ENCODE measurements around the gene THOC3.
"Not testable (repeated sequence)": the region's sequence is repeated elsewhere in the genome, so short reads cannot be mapped to it uniquely, and the experiment has no call there.

The THOC3 gene, protein sequence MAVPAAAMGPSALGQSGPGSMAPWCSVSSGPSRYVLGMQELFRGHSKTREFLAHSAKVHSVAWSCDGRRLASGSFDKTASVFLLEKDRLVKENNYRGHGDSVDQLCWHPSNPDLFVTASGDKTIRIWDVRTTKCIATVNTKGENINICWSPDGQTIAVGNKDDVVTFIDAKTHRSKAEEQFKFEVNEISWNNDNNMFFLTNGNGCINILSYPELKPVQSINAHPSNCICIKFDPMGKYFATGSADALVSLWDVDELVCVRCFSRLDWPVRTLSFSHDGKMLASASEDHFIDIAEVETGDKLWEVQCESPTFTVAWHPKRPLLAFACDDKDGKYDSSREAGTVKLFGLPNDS

DNA sequence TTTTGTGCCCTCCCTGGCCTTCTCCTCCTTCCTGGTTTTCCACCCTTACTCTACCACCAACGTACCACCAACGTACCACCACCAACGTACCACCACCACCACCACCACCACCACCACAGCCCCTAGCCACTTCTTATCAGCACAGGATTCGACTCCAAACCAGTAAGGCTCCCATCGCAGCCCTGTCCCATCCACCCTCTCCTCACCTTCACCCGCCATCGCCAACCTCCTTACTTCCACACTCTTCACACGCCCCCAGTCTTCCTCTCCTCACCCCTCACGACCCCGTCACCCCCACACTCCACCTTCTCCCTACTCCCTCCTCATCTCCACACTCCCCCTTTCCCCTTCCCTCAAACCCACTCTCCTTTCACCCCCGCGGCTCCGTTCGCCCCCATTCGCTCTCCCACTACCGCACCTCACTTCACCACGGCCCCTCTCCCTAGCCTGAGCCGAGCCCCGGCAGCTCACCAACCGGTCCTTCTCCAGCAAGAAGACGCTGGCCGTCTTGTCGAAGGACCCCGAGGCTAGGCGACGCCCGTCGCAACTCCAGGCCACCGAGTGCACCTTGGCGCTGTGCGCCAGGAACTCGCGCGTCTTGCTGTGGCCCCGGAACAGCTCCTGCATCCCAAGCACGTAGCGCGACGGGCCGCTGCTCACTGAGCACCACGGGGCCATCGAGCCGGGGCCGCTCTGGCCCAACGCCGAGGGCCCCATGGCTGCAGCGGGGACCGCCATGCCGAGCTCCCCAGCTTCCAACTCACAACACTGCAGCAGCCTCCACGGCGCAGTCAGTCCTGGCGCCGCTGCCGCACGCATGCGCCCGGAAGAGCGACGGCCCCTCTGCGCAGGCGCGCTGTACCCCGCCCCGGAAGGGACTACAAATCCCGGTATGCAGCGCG, at the start of gene THOC3:
TSS of gene THOC3 (minus strand) at position 845 of the 902 bp plus-strand sequence. CDS start at position 738, 107 bp downstream.
- DNase-seq = not testable (repeated sequence)

DNA sequence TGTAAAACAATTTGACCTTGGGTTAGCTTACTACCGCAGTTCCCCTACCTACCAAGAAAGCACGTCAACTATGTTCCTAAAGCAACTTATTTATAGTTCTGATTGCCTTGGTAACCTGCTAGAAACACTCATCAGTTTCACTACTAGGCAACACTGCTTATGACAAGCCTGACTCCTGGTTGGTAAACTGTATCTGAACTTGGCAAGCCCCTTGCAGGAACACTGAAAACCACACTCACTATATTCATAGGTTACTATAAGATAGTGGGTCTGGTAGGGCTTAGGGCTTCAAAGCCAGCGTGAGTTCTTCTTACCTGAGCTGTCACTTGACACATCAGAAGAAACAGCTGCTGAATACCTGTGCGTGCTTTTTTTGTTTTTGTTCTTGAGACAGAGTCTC, 49.2 kb upstream of the THOC3 start:
- not testable (repeated sequence) for DNase-seq

DNA sequence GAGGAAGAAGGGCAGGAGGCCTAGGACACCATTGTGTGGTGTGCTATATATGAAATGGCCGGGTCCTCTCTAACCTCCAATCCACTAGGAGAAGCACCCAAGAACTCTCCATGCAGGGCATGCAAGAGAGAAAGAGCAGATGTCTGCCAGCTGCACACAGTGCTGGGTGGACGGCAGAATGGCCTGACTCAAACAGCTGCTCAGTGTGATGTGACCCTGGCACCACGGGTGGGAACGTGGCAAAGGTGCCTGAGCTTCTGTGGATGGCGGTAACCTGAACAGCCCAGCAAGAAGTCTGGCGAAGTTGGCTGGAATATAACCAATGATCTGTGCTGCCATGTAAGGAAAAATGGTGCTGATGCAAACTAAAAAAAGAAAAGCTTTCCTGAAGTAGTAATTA, 46.2 kb upstream of the THOC3 start:
- not testable (repeated sequence) for DNase-seq

DNA sequence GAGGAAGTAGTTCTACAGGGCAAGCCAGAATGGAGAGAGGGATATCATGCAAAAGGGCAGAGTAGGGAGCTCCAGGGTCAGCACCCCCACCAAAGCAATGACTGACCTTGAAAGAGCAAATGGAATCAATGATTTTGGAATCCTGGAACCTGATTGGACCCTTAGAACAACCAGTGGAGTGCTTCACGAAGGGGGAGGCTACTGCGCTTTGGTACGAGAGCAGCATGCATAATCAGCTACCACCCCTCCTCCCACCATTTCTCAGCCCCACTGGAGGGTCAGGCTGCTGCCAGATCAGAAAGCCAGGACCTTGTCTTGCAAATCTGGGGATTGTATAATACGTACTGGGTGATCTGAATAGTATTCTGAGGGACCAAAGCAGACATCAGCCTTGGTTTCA, 43.0 kb upstream of the THOC3 start:
- not testable (repeated sequence) for DNase-seq

DNA sequence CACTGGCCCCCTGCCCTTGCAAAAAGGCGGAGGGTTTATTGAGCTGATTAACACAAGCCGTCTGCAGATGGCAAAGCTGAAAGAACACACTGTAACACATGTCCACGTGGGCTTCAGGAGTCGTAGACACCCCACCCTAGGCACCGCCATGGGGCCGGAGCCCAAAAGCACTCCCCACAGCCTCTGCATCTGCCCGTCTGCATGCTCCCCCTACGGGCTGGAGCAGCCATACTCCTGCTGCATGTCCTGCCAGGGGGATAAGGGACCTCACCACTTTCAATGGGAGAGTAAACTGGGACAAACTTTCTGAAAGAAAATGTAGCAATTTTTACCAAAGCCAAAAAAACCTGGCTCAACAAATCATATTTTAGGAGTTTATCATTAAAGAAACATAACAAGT, 42.1 kb upstream of the THOC3 start:
- DNase-seq = not testable (repeated sequence)

DNA sequence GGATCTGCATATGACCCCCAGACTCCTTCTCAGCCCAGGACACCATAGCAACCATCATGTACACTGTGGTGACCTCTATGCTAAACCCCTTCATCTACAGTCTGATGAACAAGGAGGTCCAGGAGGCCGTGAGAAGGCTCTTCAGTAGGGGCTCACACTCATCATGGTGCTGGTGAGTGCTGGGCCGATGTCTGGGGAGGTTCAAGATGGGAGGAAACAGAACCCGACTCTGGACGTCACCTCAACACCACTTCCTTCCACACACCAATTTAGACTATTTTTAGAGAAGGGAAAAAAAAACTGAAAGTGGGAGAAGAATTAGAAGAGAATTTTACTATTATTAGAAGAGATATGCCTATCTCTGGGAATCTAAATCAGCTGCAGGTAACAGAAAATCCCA, 39.1 kb upstream of the THOC3 start:
- not testable (repeated sequence) for DNase-seq

DNA sequence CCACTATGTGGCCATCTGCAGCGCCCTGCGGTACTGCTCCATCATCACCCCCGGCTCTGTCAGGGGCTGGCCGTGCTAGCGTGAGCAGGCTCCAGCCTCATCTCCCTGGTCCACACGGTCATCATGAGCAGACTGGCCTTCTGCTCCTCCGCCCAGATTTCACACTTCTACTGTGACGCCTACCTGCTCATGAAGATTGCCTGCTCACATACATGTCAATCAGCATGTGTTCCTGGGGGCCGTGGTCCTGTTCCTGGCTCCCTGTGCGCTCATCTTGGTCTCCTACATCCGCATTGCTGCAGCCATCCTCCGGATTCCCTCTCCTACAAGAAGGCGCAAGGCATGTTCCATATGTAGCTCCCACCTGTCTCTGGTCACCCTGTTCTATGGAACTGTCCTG, 38.7 kb upstream of the THOC3 start:
- DNase-seq = not testable (repeated sequence)

DNA sequence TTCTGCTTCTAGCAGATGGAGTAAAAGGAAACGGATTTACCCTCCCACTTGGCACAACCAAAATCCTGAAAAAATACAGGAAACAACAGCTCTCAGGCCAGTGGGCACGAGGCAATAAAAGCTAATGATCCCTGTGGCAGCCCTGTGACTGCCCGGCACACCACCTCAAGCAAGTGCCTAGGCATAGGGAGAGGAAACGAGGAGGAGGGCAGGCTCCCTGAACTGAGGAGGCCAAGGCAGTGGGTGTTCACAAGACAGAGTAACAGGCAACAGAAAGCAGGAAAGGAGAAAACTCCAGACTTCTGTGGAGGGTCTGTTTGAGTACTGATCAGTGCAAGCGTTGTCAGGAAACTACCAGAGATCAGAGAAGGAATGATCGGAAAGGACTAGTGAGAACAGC, 29.9 kb upstream of the THOC3 start:
- not testable (repeated sequence) for DNase-seq

DNA sequence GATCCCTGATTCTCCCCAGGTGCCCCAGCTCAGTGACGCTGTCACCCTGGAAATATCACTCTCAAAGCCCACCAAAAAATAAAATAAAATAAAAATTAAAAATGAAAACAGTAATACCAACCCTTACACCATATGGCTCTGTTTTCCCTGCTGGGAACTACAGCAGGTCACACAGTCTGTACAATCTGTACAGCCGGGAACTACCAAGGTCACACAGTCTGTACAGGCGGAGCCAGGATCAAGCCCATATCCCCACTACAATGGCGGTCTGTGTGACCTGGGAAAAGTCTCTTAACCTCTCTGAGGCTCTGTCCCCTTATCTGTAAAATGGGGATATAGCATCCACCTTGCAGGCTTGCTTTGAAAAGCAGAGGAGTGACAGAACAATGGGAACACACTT, 29.4 kb upstream of the THOC3 start:
- DNase-seq = not testable (repeated sequence)

DNA sequence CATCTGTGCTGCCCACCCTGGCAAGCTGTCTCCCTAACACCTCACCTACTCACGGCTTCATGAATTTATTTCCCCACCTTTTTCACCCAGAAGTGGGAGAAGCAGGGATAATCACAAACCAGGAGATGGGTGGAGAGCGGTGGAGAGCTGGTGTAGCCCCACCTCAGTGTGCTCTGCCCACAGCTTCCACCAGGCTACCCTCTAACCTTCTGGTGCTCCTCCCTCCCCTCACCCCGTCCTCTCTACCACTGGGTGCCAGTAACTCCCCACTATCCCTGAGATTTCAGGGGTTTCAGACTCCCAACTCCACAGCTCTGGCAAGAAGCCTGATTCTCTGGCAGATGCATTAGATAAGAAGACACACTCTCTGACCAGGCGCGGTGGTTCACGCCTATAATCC, 28.7 kb upstream of the THOC3 start:
- not testable (repeated sequence) for DNase-seq

DNA sequence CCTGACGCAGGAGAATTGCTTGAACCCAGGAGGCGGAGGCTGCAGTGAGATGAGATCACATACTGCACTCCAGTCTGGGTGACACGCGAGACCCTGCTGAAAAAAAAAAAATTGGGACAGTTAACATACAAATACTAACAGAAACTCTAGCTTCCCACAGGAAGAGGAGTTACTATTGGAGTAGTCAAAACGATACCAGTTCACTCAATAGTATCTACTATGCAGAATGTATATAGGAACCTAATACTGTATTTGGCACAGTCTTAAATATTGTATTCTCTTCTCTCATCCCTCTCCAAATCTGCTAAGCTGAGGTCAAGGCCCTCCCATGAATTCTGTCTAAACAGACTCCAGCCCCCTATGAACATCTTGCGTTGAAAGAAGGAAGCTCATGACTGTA, 27.4 kb upstream of the THOC3 start:
- DNase-seq = not testable (repeated sequence)

DNA sequence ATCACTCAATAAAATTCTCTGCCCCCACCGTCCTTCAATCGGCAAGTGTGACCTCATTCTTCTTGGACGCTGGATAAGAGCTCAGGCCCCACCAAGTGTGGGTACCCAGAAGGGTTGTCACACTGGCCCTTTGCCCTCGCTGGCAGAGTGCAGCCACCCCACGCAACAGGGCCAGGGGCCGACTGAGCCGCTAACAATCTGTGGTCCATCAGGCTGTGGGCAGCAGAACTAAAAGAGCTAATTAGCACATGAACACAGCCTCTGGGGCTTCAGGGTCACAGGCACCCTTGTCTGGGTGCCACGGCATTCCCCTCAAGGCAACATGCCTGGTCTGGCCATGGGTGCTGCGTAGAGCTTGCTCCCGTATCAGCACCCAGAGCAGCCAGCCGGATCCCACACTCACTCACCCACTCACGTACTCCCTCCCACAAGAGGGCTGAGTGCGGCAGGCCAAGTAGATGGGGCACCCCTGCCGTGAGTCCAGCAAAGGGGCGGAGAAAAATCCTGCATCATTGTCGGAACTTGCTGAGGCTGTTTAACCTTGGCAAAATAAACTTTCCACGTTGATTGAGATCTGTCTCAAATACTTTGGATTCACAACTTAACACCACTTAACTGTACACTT, 11.4 kb upstream of the THOC3 start:
- DNase-seq = not testable (repeated sequence)

DNA sequence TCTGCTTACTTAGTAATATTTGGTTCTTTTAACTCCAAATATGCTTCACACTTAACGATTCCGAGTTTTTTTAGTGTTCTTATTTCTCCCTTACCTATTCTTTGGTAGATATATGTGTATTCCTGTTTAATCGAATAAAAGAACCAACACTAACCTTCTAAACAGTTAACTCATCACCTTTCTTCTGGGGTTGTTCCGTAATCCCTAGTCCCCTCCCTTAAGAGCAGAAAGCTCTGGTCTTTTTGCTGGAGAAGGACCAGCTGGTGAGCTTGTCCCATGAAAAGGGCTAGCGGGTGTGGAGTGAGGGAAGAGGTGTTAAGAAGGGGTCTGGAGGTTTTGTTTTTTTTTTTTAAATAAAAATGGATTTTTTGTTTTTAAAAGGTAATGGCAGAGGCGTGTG, 266 bp upstream of the THOC3 start:
- DNase-seq = not testable (repeated sequence)

DNA sequence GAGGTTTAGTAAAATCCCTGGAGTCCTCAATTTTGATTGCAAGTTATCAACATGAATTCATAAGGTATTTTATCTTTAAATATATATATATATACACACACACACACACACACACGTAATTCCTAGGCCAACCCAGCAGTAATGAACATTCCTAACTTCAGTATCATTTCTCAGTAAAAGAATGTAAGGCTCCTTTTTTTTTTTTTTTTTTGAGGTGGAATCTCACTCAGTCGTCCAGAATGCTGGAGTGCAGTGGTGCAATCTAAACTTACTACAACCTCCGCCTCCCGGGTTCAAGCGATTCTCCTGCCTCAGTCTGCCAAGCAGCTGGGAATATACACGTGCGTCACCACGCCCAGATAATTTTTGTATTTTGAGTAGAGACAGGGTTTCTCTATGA, 5.8 kb downstream of the THOC3 start:
- not testable (repeated sequence) for DNase-seq

DNA sequence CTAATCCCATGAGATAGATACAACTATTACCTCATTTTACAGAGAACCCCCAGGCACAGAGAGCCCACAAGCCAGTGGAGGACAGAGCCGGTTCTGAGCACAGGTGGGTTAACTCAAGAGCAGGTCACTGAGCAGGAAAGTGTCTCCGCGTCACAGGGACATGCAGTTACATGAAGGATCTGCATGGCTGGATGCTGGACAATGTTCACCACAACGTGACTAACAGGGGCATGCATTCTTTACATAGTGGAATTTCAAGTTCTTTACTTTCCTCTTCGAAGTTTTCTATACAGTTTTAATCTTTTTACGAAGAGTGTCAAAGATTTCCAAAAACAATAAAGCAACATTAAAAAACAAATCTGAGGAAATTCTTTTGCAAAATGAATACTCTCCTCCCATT, 7.9 kb downstream of the THOC3 start:
- DNase-seq = not testable (repeated sequence)

DNA sequence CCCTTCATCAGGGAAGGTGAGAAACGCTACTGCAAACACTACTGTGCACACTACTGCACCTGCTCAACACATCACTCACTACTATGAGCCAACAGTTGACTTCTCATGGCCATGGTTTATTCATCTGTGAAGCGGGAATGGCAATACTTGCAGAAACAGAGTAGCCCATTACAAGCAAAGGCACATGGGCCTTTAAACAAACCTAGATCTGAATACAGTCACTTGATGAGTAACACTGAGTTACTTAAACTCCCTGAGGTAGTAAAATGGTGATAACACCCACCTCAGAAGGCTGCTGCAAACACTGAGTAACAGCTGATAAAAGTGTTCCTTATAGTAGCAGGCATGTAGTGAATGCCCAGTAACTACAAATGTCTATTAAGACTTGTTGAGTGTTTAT, 9.6 kb downstream of the THOC3 start:
- DNase-seq = not testable (repeated sequence)

DNA sequence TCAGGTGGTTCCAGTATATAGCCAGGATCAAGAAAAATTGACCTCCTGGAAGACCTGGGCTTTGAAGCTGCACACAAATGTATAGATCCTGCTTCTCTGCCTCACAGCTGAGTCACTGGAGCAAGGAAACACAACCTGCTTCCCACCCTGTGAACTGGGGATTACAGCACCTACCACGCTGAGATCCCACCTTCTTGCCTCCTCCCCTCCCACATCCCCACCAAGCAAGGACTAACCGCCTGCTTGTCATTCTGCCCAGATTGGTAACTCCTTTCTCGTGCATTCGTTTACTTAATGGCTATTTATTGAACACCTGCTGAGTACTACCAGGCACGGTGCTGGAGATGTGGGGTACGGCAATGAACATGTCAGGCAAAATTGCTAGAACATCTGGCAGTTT, 14.0 kb downstream of the THOC3 start:
- not testable (repeated sequence) for DNase-seq

DNA sequence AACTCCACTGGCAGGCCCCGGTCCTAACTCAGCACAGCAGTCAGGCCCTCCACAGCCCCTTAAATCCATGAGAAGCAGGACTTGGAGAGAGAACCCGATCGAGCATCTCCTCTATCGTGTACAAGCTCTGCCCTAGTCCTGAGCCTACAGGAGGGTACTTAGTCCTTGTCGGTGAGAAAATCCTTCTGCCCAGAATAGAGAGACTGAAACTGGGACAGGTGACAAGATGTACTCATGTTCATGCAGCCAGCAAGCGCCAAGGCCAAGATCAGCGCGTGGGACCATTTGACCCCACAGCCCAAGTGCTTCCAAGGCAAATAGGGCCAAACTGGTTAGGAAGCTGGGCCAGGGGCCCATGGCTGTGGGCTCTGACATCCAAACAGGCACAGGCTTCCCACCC, 15.3 kb downstream of the THOC3 start:
- not testable (repeated sequence) for DNase-seq

DNA sequence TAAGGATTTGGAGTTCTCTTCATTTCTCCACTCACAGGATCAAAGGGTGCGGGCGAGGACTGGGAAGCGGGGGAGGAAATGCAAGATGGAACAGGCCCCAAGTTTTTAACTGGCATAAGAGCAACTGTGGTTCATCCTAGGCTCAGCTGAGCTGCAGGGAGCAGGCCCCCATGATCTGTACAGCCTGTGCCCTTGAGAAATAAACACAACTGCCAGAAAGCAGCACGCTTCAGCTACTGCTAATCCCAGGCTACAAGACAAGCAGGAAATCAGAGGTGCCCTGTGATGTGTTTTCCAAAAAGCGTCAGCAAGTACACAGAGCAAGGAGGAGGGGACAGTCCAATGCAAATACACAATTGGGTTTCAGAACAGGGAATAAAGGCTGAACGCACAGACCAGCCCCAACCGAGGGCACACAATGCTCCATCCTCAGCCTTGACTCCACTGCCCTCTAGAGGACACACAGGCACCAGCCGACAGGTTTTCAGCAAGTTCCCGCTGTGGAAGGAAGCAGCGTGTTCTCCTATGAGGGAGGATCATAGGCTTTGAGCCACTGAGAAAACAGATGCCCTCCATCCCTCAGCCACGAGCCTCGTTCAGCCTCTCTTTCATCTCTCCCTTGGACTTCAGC, 16.7 kb downstream of the THOC3 start:
- DNase-seq = not testable (repeated sequence)

DNA sequence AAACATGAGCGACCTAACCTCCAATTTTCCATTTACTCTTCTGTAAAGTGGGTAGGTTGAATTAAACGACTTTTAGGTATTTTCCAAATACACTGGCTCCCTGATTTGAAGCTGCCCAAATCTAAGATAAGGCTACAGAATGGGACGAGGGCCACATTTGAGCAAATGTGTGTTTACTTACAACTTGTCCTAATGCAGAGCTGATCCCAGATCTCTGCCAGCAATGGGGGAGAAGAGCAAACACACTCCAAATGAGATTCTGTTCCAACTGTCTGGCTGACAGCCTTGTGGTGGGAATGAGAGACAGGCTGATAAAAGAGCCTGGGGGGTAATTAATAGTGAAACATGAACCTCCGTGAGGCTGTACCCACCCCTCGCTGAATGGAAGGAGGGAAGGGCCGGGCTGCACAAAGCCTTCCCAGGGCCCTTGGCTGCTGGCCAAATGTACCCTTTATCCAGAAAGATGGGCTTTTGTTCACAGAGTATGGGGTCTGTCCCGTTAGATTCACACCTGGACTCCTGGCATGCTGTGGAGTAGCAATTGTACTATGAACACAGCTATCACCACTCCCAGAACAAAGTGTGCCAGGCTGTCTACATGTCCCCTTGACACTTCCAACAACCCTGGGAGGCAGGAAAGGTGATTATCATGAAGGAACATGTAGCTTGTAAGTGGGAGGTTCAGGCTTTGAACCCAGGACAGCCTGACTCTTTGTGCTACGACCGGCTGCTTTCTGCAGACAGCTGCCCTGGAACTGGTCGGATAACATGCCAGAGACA, 19.6 kb downstream of the THOC3 start:
- not testable (repeated sequence) for DNase-seq

DNA sequence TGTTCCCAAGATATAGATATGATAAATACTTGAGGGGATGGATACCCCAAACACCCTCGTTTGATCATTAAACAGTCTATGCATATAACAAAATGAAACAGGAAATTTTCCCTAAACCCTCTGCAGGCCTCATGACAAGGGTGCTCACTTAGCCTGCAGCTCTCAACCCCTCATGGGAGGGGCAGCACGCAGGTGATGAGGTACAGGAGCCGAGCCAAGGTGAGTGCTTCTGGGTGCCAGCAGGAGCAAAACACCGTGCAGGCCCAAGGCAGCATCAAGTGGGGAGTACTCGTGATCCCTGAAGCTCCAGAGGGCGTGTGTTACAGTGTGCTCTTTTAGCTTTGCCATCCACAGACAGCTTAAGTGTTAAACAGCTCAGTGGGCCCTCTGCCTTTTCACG, 24.9 kb downstream of the THOC3 start:
- not testable (repeated sequence) for DNase-seq

DNA sequence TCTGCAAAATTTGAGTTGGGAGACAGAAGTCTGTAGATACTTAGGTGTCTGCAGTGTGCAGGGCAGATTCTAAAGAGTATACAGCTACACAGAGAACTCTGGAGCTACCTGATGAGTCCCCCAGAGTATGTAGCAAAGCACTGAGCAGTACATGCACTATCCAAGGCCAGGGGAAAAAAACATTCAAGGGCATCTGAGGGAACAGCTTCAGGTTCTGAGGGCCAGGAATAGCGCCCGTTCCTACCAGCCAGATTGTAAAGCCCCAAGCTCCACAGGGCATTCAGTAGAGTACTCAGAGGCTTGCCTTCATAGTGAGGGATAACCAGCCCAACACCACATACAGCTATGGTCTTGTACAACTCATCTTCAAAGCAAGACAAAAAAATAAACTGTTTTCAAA, 27.5 kb downstream of the THOC3 start:
- not testable (repeated sequence) for DNase-seq

Data from NCI-H2081 treated with DMSO at 0.1 percent for 48 hours (cell line).